Astrocyte (in vitro differentiated cells and primary cell): ENCODE data around the gene DDIT4. TPM values are rescaled to one million over a fixed set of nuclear protein-coding genes. Genes with fewer than 3 reads are reported as not detected.
A peak's percentile ranks its signal among the peaks of the same experiment; 100 is the strongest.

Source experiments
- DNase-seq: peaks from one replicate; pipeline ENCODE4 v3.0.0-alpha.2; 2010; ENCODE audit warnings: low read depth
- FAIRE-seq: peaks from 2 replicates; lab custom pipeline; 2011; peaks lifted over from hg19 to GRCh38; lab: Jason Lieb, UNC
- H2AFZ ChIP-seq: 2 replicates; pipeline ENCODE4 v1.6.0; 2012; ENCODE audit warnings: low read depth, low read length, inconsistent platforms
- H3K27ac ChIP-seq: 2 replicates; pipeline ENCODE4 v1.5.1; 2011; ENCODE audit warnings: low read depth, low read length, inconsistent platforms
- H3K27me3 ChIP-seq: 2 replicates; pipeline ENCODE4 v1.6.0; 2011; ENCODE audit warnings: low read length, inconsistent platforms; ENCODE audit not compliant: insufficient read depth
- H3K36me3 ChIP-seq: 2 replicates; pipeline ENCODE4 v1.5.1; 2011; ENCODE audit warnings: low read length, inconsistent platforms; ENCODE audit not compliant: insufficient read depth
- H3K4me1 ChIP-seq: 2 replicates; pipeline ENCODE4 v1.5.1; 2011; ENCODE audit warnings: low read length, inconsistent platforms; ENCODE audit not compliant: insufficient read depth
- H3K4me2 ChIP-seq: 2 replicates; pipeline ENCODE4 v1.6.0; 2012; ENCODE audit warnings: low read length, inconsistent platforms
- H3K4me3 ChIP-seq: 2 replicates; pipeline ENCODE4 v1.5.1; 2011; ENCODE audit warnings: low read depth, mild to moderate bottlenecking, low read length, inconsistent platforms; ENCODE audit not compliant: insufficient read depth
- H3K79me2 ChIP-seq: 2 replicates; pipeline ENCODE4 v1.6.0; 2012; ENCODE audit warnings: mild to moderate bottlenecking, low read length, inconsistent platforms; ENCODE audit not compliant: insufficient read depth
- H3K9ac ChIP-seq: 2 replicates; pipeline ENCODE4 v1.6.0; 2012; ENCODE audit warnings: mild to moderate bottlenecking, low read length, inconsistent platforms
- H3K9me3 ChIP-seq: 2 replicates; pipeline ENCODE4 v1.5.1; 2012; ENCODE audit warnings: low read depth, mild to moderate bottlenecking, low read length, inconsistent platforms; ENCODE audit not compliant: insufficient read depth
- H4K20me1 ChIP-seq: 2 replicates; pipeline ENCODE4 v1.6.0; 2012; ENCODE audit warnings: low read length, inconsistent platforms; ENCODE audit not compliant: insufficient read depth
- H3K27ac Mint-ChIP-seq: one replicate; pipeline ENCODE4 v1.8.0; 2021; ENCODE audit warnings: mild to moderate bottlenecking, mixed read lengths; ENCODE audit not compliant: unreplicated experiment
- H3K27me3 Mint-ChIP-seq: one replicate; pipeline ENCODE4 v1.8.0; 2021; ENCODE audit warnings: low read depth, mixed read lengths; ENCODE audit not compliant: unreplicated experiment
- H3K36me3 Mint-ChIP-seq: one replicate; pipeline ENCODE4 v1.8.0; 2021; ENCODE audit warnings: low read depth, mixed read lengths; ENCODE audit not compliant: unreplicated experiment
- H3K4me1 Mint-ChIP-seq: one replicate; pipeline ENCODE4 v1.8.0; 2021; ENCODE audit warnings: low read depth, mixed read lengths; ENCODE audit not compliant: unreplicated experiment
- H3K4me3 Mint-ChIP-seq: one replicate; pipeline ENCODE4 v1.8.0; 2021; ENCODE audit warnings: mild to moderate bottlenecking, moderate library complexity, mixed read lengths; ENCODE audit not compliant: unreplicated experiment
- H3K9me3 Mint-ChIP-seq: one replicate; pipeline ENCODE4 v1.8.0; 2021; ENCODE audit warnings: mild to moderate bottlenecking, mixed read lengths; ENCODE audit not compliant: unreplicated experiment
- EZH2 ChIP-seq: IDR thresholded peaks from 2 replicates; pipeline ENCODE4 v1.6.1; 2012; ENCODE audit warnings: mild to moderate bottlenecking, low read length, inconsistent platforms; ENCODE audit not compliant: insufficient read depth
- total RNA-seq: library from RNA; stranded (reverse); gene quantifications from 2 replicates; pipeline ENCODE4 v1.2.1, GENCODE V29; 2021
- TF ChIP-seq, protein P1 (sequence below): IDR thresholded peaks from 2 replicates; pipeline ENCODE4 v1.5.1; 2011; ENCODE audit warnings: low read depth, mild to moderate bottlenecking, inconsistent platforms, low read length, moderate library complexity; ENCODE audit not compliant: insufficient read depth

The DDIT4 gene
- total RNA-seq, 1 donor from 2014 or later: 244 TPM

DNA sequence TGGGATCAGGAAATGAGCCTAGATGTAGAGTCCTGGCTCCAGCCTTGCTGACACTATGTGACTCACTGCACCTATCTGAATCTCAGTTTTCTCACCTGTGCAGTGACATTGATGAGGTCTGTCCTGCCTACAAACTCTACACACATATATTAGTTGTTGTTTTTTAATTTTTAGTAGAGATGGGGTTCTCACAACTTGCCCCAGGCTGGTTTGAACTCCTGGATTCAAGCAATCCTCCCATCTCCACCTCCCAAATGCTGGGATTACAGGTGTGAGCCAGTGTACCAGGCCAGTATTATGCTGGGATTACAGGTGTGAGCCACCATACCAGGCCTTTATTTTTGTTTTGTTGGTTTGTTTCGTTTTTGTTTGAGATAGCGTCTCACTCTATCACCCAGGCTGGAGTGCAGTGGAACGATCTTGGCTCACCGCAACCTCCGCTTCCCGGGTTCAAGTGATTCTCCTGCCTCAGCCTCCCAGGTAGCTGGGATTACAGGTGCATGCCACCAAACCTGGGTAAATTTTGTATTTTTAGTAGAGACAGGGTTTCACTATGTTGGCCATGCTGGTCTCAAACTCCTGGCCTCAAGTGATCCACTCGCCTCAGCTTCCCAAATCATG lies 11.8 kb upstream of the DDIT4 start:
- Mint-ChIP-seq H3K9me3 (no peaks in the 10 kb centered on the region), H3K27ac (peak overlapping the region; percentile 100), H3K27me3 (no peaks in the 10 kb centered on the region), H3K4me3 (peak overlapping the region; percentile 78), H3K36me3 (no peaks in the 10 kb centered on the region), H3K4me1 (peaks cover 33% of the 10 kb centered on the region)
- H3K9me3 ChIP-seq: no peaks in the 10 kb centered on the region
- peaks cover 4% of the 10 kb centered on the region for H3K27me3 ChIP-seq
- no peak overlapping the region for H3K9ac ChIP-seq
- no peak overlapping the region for H3K4me3 ChIP-seq
- no peaks in the 10 kb centered on the region for H4K20me1 ChIP-seq
- FAIRE-seq (no peak), DNase-seq (no peak)
- H3K4me2 ChIP-seq: peak overlapping the region; percentile 97
- no peak overlapping the region for H3K27ac ChIP-seq
- TF ChIP-seq EZH2: no peak
- peaks cover 19% of the 10 kb centered on the region for H3K4me1 ChIP-seq
- no peak overlapping the region for H2AFZ ChIP-seq
- H3K36me3 ChIP-seq: no peaks in the 10 kb centered on the region
- no peaks in the 10 kb centered on the region for H3K79me2 ChIP-seq

DNA sequence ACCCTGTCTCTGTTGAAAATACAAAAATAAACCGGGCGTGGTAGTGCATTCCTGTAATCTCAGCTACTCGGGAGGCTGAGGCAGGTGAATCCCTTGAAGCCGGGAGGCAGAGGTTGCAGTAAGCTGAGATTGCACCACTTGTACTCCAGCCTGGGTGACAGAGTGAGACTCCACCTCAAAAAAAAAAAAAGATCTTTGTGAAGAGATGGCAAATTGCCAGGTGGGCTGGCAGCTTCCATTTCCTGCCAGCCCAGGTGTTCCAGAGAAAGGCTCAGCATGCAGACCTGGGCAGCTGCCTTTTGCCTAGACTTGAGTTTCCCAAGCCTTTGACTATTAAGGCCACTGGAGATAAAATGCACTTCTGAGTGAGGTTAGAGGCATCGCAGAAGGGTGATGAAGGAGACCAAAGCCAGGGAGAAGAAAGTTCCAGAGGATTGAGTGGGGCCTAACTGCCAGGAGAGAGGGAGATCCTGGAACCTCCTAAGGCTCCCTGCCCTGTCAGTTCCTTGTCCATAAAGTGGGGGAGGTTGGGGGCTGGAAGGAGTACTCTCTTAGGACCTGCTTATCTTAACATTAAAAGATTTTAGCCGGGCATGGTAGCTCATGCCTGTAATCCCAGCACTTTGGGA lies 10.0 kb upstream of the DDIT4 start:
- H3K27ac ChIP-seq: no peak overlapping the region
- no peak for FAIRE-seq

GRCh38 chr10:72264536-72264935 lies 9.2 kb upstream of the DDIT4 start:
- H2AFZ ChIP-seq: no peak overlapping the region
- H3K4me2 ChIP-seq: no peak overlapping the region
- H3K27me3 ChIP-seq: peaks cover 4% of the 10 kb centered on the region
- Mint-ChIP-seq H3K9me3 (no peaks in the 10 kb centered on the region), H3K4me1 (peaks cover 30% of the 10 kb centered on the region), H3K27ac (no peak overlapping the region), H3K27me3 (no peaks in the 10 kb centered on the region), H3K36me3 (no peaks in the 10 kb centered on the region), H3K4me3 (no peak overlapping the region)
- H3K9me3 ChIP-seq: no peaks in the 10 kb centered on the region
- no peaks in the 10 kb centered on the region for H3K79me2 ChIP-seq
- H3K4me3 ChIP-seq: no peak overlapping the region
- no peak for TF ChIP-seq EZH2
- TF ChIP-seq, protein P1, sequence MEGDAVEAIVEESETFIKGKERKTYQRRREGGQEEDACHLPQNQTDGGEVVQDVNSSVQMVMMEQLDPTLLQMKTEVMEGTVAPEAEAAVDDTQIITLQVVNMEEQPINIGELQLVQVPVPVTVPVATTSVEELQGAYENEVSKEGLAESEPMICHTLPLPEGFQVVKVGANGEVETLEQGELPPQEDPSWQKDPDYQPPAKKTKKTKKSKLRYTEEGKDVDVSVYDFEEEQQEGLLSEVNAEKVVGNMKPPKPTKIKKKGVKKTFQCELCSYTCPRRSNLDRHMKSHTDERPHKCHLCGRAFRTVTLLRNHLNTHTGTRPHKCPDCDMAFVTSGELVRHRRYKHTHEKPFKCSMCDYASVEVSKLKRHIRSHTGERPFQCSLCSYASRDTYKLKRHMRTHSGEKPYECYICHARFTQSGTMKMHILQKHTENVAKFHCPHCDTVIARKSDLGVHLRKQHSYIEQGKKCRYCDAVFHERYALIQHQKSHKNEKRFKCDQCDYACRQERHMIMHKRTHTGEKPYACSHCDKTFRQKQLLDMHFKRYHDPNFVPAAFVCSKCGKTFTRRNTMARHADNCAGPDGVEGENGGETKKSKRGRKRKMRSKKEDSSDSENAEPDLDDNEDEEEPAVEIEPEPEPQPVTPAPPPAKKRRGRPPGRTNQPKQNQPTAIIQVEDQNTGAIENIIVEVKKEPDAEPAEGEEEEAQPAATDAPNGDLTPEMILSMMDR: no peak
- no peaks in the 10 kb centered on the region for H3K36me3 ChIP-seq
- no peak overlapping the region for H3K27ac ChIP-seq
- DNase-seq (no peak), FAIRE-seq (no peak)
- H3K4me1 ChIP-seq: peaks cover 16% of the 10 kb centered on the region
- H4K20me1 ChIP-seq: no peaks in the 10 kb centered on the region
- no peak overlapping the region for H3K9ac ChIP-seq

More for the DNA sequence above, 10.0 kb upstream of the DDIT4 start:
- no peak for DNase-seq
- Mint-ChIP-seq H3K36me3 (no peaks in the 10 kb centered on the region), H3K4me3 (no peak overlapping the region), H3K9me3 (no peaks in the 10 kb centered on the region), H3K27me3 (no peaks in the 10 kb centered on the region), H3K27ac (peak overlapping the region; percentile 86), H3K4me1 (peaks cover 32% of the 10 kb centered on the region)
- H3K9me3 ChIP-seq: no peaks in the 10 kb centered on the region
- no peak overlapping the region for H3K4me2 ChIP-seq
- no peaks in the 10 kb centered on the region for H3K79me2 ChIP-seq
- TF ChIP-seq, protein P1: no peak
- TF ChIP-seq EZH2: no peak
- H3K9ac ChIP-seq: no peak overlapping the region
- peaks cover 19% of the 10 kb centered on the region for H3K4me1 ChIP-seq
- peaks cover 4% of the 10 kb centered on the region for H3K27me3 ChIP-seq
- no peak overlapping the region for H2AFZ ChIP-seq
- H4K20me1 ChIP-seq: no peaks in the 10 kb centered on the region
- H3K4me3 ChIP-seq: no peak overlapping the region
- no peaks in the 10 kb centered on the region for H3K36me3 ChIP-seq
